Stimulated activated CD4-positive, alpha-beta T cell treated with anti-CD3 and anti-CD28 coated beads, Interleukin-2, amount 100 ng/mL, for 24 hours (primary cell): ENCODE results near the gene SSTR3.
A peak's percentile ranks its signal among the peaks of the same experiment; 100 is the strongest.

Source experiments
- DNase-seq, 2 donors: peaks; one replicate each; pipeline ENCODE4 v3.0.0-alpha.2; 2020

The SSTR3 gene

GRCh38 chr22:37228106-37229011, 16.1 kb upstream of the SSTR3 start:
- peak in 1 of 2 donors; percentile 52 for DNase-seq

- DNase-seq, result no peak
Measured at GRCh38 chr22:37226514-37226913, 14.2 kb upstream of the SSTR3 start.

- DNase-seq, result no peak
Measured at GRCh38 chr22:37226087-37226486, 13.8 kb upstream of the SSTR3 start.

GRCh38 chr22:37225481-37225880, 13.2 kb upstream of the SSTR3 start:
- no peak for DNase-seq

DNA sequence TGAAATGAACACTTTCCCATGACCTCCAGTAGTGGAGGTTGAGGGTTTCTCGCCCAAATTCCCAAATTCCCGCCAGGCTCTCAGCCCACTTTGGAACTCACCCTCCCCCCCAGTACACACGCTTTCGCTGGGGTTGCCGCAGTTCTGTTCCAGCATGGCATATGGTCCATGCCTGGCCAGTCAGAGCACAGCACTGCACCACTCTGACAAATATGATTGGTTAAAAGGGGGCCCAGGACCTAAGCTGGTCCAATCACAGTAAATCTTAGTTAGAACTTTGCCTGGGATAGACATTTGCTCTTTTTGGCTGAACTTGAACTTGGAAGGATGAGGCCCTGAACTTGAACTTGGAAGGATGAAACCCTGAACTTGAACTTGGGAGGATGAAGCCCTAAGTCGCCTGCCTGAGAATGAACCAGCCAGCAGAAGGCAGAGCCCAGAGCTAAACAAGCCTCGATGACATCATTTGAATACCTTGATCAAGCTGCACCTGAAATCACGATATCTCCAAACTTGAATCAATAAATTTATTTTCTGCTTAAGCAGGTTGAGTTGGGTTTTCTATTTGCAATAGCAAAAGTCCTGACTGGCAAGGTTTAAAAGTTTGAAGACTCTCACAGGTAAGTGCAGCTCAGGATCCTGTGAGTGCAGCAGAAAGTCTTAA, 12.6 kb upstream of the SSTR3 start:
- DNase-seq, result no peak

DNA sequence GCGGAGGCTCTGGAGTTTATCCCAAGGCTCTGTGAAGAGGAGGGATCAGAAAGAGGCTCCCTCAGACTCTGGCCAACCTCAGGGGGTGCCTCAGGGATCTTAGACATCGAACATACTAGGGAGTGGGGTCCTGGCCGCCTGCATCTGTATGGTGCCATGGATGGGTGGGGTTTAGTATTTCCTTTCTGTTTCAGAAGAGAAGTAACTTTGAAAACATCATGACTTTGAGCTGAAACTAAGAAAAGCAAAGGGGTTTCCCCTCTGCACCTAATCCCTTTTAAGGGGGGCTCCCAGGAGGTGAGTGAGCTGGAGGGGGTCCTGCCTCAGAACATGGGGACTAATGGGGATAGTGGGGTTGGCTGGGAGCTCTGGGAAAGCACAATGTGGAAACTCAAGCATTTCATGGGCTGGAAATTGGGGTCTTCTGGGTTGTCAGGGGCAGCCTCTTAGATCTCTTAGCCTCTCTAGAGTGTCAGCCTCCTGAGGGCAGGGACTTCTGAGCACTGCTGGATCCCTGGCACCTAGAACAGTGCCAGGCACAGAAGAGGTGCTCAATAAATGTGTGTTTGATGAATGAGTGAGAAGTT, 11.8 kb upstream of the SSTR3 start:
- DNase-seq, result peak in 1 of 2 donors; percentile 36

DNA sequence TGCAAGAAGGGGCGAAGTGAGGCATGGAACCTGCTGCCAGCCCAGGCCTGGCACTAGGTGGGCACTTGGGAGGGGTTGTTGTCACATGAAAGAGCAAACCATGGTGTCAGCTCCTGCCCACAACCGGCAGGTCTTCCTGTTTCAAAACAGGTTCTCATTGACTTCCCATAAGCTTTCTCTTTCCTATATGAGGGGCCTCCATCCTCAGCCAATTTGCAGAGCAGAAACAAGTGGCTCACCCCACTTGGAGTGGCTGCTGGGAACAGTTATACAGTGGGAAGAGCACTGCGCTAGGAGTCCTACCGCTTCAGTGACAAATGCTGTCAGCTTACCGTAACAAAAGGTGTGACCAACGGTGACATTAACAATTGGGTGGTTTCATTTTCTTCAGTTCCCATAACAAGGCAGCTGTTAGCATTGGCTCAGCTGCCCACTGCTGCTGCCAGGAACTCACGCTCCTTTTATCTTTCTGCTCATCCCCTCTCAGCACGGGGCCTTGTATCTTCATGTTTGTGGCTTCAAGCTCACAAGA, 10.2 kb upstream of the SSTR3 start:
- peak in 1 of 2 donors; percentile 52 for DNase-seq

- DNase-seq, result peak in 1 of 2 donors; percentile 26
Measured at GRCh38 chr22:37221424-37222333, 9.4 kb upstream of the SSTR3 start.

DNA sequence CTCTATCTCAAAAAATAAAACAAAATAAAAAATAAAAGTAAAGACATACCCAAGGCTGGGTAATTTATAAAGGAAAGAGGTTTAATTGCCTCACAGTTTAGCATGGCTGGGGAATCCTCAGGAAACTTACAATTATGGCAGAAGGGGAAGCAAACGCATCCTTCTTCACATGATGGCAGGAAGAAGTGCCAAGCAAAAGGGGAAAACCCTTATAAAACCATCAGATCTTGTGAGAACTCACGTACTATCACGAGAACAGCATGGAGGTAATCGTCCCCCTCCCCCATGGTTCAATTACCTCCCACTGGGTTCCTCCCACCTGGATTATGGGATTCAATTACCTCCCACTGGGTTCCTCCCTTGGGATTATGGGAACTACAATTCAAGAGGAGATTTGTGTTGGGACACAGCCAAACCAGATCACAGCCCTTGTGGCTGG, 8.3 kb upstream of the SSTR3 start:
- DNase-seq, result no peak

DNA sequence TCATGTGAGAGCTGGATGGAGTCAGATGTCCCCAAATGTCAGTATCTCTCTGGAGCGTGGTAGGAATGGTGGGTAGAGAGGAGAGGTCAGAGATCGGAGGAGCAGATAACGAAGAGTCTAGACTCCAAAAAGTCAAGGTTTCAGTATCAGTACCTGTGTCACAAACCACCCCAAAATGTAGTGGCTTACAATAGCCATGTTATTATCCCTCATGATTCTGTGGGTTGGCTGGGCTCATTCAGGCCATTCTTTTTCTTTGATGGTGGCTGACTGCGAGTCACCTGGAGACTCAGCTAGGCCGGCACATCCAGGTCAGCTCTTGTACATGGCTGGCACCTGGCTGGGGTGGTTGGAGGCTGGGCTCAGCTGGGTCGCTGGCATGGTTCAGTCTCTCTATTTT, 7.3 kb upstream of the SSTR3 start:
- no peak for DNase-seq

GRCh38 chr22:37218771-37219411, 6.6 kb upstream of the SSTR3 start:
- peak; percentile 69 for DNase-seq

GRCh38 chr22:37218399-37218770, 6.1 kb upstream of the SSTR3 start:
- DNase-seq, result peak in 1 of 2 donors; percentile 32

- DNase-seq, result no peak
Measured at GRCh38 chr22:37215890-37216289, 3.6 kb upstream of the SSTR3 start.

DNA sequence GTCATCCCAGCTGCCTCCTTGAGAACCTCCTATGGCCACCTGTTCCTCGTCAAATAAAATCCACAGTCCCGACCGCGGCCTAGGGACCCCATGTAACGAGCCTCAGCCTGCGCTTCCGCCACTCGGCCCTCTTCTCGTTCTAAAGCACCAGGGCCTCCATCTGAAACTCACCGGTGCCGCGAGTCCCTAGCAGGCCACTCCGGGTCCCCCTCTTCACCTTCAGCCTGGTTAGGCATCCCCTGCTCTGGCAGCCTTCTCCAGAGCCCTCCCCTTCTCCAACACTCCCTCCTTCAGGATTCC, 2.4 kb upstream of the SSTR3 start:
- no peak for DNase-seq

- DNase-seq, result peak in 1 of 2 donors; percentile 0
Measured at GRCh38 chr22:37213941-37214730, 1.9 kb upstream of the SSTR3 start.

GRCh38 chr22:37213218-37213855, 1.1 kb upstream of the SSTR3 start:
- DNase-seq, result no peak

DNA sequence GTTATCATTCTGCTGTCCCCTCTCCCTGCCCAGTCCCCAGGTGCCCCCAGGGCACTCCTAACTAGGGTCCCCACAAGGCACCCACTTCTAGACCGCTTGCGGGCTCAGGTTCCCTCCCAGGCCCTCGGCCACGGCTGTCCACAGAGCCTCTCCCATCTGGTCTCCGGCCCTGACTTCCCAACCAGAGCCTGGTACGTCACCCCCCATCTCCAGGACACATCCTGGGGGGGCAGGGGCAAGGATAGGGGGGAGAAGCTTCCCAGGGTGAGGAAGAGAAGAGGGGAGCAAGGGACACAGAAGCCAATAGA, 457 bp downstream of the SSTR3 start:
- no peak for DNase-seq

GRCh38 chr22:37211075-37211865, 1.0 kb downstream of the SSTR3 start:
- no peak for DNase-seq

GRCh38 chr22:37210041-37210803, 2.1 kb downstream of the SSTR3 start:
- DNase-seq, result peak in 1 of 2 donors; percentile 0
